GM18517 (cell line): ENCODE measurements around the gene DDX39A.
"Not testable (repeated sequence)": the region's sequence is repeated elsewhere in the genome, so short reads cannot be mapped to it uniquely, and the experiment has no call there.

ENCODE experiments used
- ATAC-seq: cut with Tn5 transposase; IDR thresholded peaks from one replicate; pipeline ENCODE4 v1.9.1; 2021; ENCODE audit warnings: mild to moderate bottlenecking, moderate library complexity; ENCODE audit not compliant: unreplicated experiment

DDX39A gene

DNA sequence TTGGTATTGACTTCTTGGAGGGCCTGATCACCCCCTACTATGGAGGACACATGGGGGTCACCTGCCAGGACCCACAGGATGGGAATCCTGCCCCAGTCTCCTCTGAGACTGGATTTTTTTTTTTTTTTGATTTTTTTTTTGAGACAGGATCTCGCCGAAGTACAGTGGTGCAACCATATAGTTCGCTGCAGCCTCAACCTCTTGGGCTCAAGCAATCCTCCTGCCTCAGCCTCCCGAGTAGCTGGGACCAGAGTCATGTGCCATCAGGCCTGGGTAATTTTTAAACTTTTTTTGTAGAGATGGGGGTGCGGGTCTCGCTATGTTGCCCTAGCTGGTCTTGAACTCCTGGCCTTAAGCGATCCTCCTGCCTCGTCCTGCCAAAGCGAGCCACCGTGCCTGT is 52.1 kb downstream of the DDX39A start:
- ATAC-seq = no peak

DNA sequence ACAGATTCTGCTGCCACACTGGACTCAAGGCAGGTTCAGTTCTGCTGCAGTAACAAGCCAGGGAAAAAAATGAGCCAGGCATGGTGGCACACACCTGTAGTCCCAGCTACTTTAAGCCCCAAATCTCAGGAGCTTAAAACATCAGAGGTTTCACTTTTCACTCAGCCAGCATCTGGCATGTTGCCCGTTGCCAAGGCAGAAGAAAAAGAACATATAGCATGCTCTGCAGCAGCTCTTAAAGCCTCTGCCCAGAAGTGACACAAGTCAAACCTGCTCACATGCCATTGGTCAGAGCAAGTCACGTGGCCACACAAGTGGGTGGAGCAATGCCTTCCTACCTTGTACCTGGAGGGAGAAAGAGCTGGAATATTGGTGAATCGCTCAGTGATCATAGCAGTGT is 52.6 kb downstream of the DDX39A start:
- ATAC-seq = no peak

DNA sequence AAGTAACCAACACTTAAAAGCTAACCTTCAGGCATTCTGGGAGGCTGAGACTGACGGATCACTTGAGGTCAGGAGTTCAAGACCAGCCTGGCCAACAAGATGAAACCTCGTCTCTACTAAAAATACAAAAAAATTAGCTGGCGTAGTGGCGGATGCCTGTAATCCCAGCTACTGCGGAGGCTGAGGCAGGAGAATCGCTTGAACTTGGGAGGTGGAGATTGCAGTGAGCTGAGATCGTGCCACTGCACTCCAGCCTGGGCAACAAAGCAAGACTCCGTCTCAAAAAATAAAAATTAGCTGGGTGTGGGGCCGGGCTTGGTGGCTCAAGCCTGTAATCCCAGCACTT is 55.1 kb downstream of the DDX39A start:
- ATAC-seq = not testable (repeated sequence)

DNA sequence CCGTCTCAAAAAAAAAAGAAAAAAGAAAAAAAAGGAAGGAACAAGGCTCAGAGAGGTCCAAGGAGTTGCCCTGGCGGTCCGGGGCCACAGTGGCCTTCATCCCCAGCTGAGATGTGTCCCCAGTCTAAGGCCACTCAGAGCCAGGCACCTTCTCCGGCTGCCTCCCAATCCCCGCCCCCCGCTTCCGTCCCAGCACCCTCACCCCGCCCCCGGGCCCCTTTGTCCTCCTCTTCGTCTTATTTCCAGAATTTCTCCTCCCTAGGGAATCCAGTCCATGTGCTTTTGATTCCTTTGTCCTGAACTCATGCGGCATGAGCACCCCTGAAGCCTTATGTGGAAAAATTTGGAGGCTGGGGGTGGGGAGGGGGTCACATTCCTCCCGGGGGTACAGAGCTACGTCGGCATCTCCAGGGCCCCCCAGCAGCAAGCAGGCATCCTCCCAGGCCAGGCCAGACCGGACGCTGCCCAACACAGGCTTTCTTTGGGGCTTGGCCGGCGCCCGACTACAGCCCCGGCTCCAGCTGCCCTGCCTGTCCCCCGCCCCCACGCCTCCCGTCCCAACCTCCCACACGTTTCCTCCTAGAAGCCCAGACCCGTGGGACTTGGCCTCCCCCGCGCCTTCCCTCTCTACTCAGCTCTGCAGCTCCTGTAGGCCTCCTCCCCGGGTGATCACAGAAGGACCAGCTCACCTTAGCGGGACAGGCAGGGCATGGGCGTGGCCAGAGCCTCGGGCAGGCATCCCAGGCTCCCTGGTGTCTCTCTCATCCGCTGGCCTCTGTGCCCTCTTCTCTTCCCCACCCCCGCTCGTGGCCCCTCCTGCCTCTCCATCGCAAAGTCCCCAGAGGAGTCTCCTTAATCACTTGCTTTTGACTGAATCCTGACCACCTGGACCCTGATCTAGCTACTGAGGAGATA is 55.7 kb downstream of the DDX39A start:
- ATAC-seq = no peak

DNA sequence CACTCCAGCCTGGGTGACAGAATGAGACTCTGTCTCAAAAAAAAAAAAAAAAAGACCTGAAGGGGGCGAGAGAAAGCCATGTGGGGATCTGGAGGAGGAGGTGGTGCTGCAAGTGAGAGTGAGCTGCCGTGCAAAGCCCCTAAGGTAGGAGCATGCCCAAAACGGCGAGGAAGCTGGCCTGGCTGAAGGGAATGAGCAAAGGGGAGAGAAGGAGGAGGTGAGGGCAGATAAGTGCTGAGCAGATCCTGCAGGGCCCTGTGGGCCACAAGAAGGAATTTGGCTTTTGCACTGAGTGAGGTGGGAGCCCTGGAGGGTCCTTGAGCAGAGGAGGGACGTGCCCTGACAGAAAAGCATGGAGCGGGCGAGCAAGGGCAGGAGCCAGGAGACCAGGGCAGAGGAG is 57.3 kb downstream of the DDX39A start:
- ATAC-seq = no peak
